Fibroblast of mammary gland (primary cell): ENCODE data around the gene TSPEAR.

ENCODE experiments used
- DNase-seq: peaks from one replicate; pipeline ENCODE4 v3.0.0-alpha.2; 2010; ENCODE audit warnings: low read depth
- H3K4me3 ChIP-seq: 2 replicates; pipeline ENCODE4 v1.5.1; 2011; ENCODE audit warnings: low read depth, mild to moderate bottlenecking, low read length, moderate library complexity; ENCODE audit not compliant: control insufficient read depth
- CTCF ChIP-seq: conservative IDR thresholded peaks from 2 replicates; pipeline ENCODE4 v1.5.1; 2011; ENCODE audit warnings: low read depth, low read length, inconsistent platforms; ENCODE audit not compliant: control insufficient read depth, insufficient read depth

Gene TSPEAR

GRCh38 chr21:44527983-44528633 lies 183.3 kb downstream of the TSPEAR start:
- TF ChIP-seq CTCF, result no peak
- DNase-seq, result no peak
- no peak overlapping the region for H3K4me3 ChIP-seq

DNA sequence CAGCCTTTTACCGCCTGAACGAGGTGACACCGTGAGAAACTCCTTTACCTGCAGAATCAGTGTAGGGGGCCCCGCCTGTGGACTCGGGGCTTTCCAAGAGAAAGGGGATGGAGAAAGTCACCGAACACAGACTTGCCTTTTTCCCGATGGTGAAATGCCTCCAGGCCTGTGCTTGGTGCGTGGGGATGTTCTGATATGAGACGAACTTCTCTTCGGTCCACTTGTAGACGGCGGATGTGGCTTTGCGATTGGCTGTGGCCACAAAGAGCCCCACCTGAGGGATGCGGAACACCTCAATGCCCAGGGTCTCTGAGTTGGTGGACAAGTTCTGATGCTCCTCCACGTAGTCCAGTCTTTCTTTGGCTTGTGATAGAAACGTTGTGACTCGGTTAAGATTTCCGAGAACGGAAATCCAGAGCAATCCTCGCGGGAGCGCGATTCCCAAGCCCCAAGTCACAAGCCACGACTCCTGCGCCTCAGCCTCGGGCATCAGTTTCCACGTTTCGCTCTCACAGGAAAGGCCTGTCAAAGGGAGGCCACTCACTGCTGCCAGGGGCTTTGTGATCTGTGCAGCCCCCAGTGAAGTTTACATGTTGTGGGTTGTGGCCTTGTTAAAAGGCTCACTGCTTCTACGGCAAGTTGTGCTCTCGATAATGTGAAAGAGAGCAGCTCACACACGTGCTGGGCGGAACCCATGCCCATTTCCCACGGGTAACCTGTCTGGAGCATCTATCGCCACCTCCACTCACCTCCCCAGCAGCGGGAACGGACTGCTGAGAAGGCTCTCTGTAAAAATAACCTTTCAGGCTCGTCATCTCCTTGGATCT lies 184.0 kb downstream of the TSPEAR start:
- no peak overlapping the region for H3K4me3 ChIP-seq
- TF ChIP-seq CTCF, result no peak
- DNase-seq, result no peak

GRCh38 chr21:44526096-44526997 lies 185.0 kb downstream of the TSPEAR start:
- no peak overlapping the region for H3K4me3 ChIP-seq
- no peak for DNase-seq
- no peak for TF ChIP-seq CTCF

GRCh38 chr21:44525391-44526095 lies 185.8 kb downstream of the TSPEAR start:
- no peak for TF ChIP-seq CTCF
- no peak overlapping the region for H3K4me3 ChIP-seq
- DNase-seq, result no peak

- no peak overlapping the region for H3K4me3 ChIP-seq
- no peak for TF ChIP-seq CTCF
- DNase-seq, result no peak
Observed at GRCh38 chr21:44524414-44525371, 186.7 kb downstream of the TSPEAR start.
